Astrocyte of the spinal cord (primary cell): ENCODE results near the gene VWA3A.

Source experiments
- DNase-seq: peaks from one replicate; pipeline ENCODE4 v3.0.0; 2011; ENCODE audit warnings: low read depth, low spot score
- H3K4me3 ChIP-seq: 2 replicates; pipeline ENCODE4 v1.5.1; 2011; ENCODE audit warnings: low read depth, mild to moderate bottlenecking, low read length, moderate library complexity
- in situ Hi-C: cut with HindIII; loops from 2 replicates; pipeline ENCODE4 v1.10.0; 2017; ENCODE audit warnings: low sequenced_read_pairs
- TF ChIP-seq, protein P1 (sequence below): IDR thresholded peaks from 2 replicates; pipeline ENCODE4 v1.5.1; 2012; ENCODE audit warnings: low read depth, mild to moderate bottlenecking, low read length, inconsistent platforms

The VWA3A gene

DNA sequence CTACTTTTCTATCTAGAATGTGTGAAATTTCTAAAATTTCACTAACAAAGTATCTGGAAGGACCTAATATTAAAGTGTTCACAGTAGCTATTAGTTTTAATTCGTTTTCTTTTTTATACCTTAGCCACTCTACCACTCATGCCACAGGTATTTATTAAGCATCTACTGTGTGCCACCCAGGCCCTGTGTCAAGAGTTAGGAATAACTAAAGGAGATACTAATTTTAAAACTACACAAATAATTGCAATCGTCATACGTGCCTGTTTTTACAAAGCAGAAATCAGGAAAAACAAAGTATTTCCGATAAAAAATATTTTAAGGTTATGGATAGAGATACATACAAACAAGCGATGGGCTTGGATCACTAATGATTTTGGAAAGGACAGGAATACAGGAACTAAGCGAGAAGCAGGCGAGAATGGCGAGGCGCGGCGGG, 113.3 kb downstream of the VWA3A start:
- in situ Hi-C loops, result no loop called here
- H3K4me3 ChIP-seq, result peak overlapping the region; percentile 70
- no peak for DNase-seq
- TF ChIP-seq, protein P1, sequence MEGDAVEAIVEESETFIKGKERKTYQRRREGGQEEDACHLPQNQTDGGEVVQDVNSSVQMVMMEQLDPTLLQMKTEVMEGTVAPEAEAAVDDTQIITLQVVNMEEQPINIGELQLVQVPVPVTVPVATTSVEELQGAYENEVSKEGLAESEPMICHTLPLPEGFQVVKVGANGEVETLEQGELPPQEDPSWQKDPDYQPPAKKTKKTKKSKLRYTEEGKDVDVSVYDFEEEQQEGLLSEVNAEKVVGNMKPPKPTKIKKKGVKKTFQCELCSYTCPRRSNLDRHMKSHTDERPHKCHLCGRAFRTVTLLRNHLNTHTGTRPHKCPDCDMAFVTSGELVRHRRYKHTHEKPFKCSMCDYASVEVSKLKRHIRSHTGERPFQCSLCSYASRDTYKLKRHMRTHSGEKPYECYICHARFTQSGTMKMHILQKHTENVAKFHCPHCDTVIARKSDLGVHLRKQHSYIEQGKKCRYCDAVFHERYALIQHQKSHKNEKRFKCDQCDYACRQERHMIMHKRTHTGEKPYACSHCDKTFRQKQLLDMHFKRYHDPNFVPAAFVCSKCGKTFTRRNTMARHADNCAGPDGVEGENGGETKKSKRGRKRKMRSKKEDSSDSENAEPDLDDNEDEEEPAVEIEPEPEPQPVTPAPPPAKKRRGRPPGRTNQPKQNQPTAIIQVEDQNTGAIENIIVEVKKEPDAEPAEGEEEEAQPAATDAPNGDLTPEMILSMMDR, result no peak

DNA sequence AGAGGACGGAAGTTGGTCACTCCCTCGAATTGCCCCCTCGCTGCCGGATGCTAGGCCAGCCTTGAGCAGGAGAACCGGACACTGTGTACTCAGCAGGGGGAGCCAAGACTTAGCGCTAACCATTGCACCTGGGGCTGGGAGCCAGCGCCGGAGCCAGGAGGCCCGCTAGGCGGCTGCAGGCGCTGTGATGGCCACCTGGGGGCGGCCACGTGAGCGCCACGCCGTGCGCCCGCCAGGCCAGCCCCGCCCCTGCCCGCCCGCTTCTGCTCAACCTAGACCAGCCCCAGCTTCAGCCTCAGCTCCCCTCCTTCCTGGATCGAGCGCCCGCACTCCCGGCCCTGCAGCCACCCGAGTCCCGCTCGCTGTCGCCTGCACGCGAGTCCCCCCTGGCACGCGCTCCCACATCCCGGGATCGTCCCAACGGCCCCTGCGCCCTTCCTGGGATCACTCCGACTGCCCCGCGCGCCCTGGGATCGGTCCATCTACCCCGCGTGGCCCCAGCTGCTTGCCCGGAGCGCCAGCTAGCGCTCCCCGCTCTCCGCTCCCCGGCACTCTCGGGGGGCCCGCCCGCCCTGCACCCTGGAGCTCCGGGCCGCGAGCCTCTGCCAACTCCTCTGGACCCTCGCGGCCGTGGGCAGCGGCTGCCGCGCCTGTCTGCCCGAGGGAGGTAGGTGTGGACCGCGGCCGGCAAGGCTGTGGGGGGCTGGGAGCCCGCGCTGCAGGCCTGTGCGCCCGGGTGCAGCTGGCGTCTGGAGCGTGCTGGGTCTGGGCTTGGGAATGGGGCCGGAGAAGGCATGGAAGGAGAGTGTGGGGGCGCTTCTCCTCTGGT, 113.9 kb downstream of the VWA3A start, which contains the start of gene EEF2K:
EEF2K (plus strand) TSS at position 266 of the 829 bp plus-strand sequence. CDS start 19,452 bp downstream, outside the sequence.
- in situ Hi-C loops, result no loop called here
- H3K4me3 ChIP-seq, result peak within 1 kb of the TSS; percentile 70
- peak; percentile 96 for DNase-seq
- TF ChIP-seq, protein P1, result peak; percentile 65
